HG02571 (cell line): ENCODE data around the gene COL5A3.

Experiments used
- ATAC-seq: cut with Tn5 transposase; IDR thresholded peaks from one replicate; pipeline ENCODE4 v1.9.1; 2021; ENCODE audit warnings: mild to moderate bottlenecking, moderate library complexity; ENCODE audit not compliant: unreplicated experiment

The COL5A3 gene

DNA sequence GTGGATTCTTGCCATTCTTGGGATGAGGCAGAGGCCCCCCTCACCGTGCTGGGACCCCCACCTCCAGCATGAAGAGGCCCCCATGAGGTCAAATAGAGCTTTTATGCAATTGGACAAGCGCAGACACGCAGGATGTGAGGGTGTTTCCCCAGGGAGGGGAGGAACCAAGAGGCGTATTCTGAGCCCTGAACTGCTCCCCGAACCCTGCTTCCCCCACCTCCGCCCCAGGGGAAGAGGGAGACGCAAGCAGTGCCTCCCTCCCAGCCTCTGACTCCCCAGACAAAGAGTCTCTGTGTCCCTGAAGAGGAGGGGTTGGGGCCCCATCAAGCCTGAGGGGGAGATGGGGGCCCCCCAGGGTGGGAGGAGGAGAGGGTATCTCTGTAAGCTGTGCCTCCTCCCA, 1.7 kb upstream of the COL5A3 start:
- ATAC-seq, result no peak

DNA sequence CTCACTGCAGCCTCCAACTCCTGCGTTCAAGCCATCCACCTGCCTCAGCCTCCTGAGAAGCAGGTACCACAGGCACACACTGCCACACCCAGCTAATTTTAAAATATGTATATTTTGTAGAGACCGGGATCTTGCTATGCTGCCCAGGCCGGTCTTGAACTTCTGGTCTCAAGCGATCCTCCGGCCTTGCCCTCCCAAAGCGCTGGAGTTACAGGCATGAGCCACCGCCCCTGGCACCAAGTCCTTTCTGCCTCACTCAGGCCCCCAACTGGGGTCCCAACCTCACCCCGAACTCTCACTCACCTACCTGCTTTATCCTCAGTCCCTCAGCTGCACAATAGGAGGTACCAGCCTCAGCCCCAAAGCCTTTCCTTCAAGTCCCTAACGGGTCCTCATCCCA, 635 bp upstream of the COL5A3 start:
- no peak for ATAC-seq

DNA sequence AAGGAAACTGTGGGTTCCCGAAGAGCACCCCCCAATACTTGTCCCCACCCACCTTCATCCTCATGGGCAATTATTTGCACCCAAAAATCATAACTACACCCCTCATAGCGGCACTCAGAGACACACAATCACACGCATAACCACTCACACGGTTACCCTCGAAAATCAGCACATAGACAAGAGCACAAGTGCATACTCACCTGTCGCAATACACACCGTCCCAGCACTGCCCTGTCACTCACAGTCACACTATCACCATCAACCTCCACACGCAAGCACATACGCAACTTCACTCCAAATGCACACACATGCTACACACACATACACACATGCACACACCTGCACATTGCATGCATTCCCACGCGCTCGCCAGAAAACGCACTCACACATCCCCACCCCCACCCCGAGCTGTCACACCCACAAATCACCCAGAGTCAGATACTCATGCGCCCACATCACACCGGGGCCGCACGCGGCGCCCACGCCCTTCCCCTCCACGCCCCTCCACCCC, 535 bp downstream of the COL5A3 start:
- ATAC-seq, result no peak

DNA sequence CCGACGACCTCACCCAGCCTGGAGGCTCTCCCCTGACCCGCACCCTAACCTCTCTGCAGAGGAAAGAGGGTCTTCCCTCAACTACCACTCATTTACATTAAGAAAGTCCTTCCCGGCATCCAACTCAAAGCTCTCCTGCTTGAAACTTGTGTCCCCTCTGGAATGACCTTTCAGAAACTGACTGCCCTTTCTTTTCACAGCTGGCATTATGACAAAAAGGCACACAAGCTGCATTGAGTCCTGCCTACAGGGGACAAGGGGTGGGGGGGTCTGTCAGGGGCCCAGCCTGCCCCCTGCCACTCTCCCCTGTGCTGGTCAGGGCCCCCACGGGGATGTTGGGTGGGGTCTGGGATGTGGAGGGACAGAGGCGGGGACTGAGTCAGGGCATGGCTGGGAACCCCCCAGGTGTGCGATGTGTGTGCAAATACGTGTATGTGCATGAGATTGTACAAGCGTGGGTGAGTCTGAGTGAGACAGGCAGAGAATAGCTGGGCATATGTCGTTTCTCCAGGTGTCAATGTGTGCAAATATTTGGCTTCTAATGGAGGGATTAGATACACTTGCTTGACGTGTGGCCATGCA, 2.0 kb downstream of the COL5A3 start:
- ATAC-seq, result no peak

DNA sequence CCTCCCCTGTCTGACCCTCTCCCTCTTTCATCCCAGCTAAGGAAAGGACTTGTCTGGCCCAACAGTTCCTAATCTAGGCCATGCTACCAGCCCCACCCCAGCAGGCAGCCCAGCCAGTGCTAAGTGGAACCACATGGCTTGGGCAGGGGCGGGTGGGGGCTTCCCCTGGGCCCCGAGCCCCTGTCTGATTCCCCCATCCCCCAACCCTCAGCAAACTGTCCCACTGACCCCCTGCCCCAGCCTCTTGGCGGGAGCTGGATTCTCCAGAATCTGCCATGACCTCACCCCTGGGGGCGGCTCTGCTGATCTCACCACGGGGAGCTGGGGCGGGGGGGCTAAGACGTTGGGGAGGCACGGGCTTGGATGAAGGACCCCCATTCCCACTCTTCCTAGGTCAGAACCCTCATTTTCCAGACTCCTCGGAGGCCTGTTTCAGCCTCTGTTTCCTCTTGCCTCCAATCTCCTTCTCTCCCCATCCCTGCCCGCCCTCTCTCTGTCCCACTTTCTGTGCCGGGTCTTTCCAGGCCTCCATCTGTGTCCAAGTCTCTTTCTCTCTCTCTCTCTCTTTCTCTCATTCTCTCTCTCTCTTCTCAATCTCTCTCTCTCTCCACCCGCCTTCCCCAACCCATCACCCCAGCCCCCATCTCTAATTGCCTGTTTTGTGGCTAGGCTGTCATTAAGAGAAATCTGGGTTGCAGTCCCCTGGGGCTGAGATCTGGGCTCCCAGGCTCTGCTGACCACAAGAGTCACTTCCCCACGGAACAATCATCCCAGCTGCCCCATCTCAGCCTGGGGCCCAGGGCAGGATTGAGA, 2.7 kb downstream of the COL5A3 start:
- ATAC-seq, result no peak

DNA sequence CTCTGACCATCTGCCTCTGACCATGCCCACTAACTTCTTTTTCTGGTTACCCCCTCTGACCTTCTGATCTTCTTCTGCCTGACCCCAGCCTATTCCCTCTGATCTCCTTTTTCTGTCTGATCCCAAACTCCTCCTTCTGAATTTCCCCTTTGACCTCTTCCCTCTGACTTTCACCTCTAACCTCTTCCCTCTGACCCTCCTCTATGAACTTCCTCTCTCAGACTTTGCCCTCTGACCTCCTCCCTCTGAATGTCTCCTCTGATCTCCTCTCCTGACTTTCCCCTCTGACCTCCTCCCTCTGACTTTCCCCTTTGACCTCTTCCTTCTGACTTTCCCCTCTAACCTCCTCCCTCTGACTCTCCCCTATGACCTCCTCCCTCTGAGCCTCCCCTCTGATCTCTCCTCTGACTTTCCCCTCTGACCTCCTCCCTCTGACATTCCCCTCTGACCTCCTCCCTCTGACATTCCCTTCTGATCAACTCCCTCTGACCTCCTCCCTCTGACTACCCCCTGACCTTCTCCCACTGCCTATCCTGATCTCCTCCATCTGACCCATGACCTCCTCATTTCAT, 3.5 kb downstream of the COL5A3 start:
- no peak for ATAC-seq

DNA sequence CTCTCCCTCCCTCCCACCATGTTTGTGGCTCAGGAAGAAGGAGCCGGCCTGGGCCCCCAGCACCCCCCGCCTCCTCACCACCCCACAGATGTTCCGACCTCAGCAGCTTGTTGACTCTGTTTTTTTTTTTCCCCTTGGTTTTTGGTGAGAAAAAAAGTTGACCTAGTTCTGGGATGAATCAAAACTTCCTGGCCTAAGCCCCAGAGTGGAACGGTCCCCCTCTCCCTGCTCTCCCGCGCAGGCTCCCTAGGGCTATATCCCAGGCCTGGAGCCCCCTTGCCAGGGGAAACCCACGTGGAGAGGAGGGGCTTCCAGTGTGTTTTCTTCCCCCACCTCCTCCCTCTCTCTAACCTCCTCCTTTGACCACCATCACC, 4.0 kb downstream of the COL5A3 start:
- no peak for ATAC-seq

DNA sequence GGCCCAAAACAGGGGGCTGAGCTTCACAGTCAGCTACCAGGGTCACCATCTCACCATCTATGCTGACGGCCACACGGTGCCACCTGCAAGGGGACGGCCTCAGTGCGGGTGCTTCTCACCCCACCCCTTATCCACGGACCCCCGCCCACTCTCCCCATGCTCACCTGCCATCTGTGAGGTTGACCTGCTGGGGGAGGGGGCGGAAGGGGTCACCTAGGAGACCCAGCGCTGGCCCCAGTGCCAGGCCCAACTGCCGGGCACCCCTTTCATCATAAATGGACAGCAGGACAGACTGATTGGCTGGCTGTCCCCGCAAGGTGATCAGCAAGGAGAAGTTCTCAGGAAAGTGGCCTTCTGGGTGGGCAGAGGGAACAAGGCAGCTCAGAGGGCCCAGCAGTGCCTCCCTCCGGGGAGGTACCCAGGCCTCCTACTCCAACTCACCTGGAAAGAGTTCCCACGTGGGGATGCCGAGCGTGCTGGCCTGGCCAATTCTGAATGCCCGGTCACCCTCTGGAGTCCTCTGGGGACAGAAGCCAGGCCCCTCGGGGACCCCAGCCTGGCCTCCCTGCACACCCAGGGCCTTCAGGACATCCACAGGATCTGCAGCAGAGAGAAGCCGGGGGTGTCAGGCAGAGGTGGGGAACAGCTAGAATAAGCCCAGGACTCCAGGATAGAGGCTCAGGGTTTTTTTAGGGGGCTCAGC, 4.5 kb downstream of the COL5A3 start:
- no peak for ATAC-seq

DNA sequence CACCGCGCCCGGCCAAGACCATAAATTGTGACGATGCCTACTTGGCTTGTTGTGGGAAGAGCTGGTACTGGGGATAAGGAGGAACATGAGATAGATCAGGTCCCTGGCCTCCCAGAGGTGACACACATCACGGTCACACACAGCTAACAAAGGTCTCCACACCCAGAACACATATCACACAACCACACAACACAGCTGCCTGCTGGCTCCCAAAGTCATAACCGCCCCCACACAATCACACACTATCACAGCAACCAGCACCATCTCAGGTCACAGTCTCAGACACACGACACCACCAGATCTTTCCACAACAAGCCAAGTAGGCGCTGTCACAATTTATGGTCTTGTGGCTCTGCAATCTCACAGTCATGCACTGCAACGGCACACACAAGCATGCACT, 5.7 kb downstream of the COL5A3 start:
- no peak for ATAC-seq

DNA sequence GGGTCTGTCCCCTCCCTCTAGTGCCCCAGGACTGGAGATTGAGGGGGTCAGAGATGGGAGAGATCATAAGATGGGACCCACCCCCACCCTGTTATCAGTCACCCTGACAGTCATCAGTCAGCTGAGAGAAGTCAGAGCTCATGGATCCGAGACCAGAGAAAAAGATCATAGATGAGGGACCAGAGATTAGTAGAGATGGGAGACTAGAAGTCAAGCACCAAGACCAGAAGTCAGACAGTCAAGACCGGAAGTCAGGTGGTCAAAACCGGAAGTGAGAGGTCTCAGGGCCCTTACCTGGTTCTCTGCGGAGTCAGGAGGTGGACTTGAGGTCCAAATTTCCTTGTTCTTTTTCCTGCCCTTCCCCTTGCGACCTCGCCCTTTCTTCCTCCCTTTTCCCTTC, 7.0 kb downstream of the COL5A3 start:
- ATAC-seq, result no peak

DNA sequence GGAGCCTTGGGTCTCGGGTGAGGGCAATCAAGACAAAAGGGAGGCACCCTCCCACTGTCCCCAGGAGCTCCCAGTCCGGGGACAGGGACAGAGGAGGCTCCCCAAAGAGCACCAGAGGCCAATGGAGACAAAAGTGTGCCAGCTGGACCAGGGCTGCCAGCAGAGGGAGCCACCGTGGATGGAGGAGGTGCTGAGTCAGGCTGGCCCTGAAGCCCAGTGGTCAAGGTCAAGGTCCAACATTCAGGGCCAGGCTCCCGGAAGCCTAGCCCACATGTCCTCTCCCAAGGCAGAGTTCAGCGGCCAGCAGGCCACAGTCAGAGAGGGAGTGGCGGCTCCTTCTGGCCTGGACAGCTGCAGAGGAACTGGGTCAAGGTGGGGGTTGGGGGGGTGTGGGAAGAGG, 8.4 kb downstream of the COL5A3 start:
- ATAC-seq, result no peak

DNA sequence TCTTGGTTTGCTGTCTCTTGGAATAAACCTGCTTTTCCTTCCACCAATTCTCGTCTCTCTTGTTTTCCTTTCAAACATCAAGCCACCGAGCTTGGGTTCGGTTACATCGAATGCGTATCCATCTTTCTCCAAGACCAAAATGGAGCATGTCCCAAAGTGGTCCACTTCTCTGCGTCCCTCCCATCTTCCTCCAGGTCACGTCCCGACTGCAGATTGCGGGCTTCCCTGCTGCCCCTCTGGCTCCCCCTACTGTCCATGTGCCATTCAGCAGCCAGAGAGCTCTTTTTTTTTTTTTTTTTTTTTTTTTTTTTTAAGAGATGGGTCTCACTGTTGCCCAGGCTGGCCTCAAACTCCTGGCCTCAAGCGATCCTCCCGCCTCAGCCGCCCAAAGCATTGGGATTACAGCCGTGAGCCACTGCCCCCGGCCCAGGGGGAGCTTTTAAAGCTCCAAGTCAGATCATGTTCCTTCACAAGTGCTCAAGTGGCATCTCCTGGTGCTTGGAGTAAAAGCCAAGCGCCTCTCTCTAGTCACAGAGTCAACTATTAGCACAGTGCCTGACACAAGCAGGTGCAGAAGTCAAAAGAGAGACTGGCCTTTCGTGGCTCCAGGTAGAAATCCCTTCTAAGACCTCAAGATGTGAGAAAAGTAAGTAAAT, 10.0 kb downstream of the COL5A3 start:
- no peak for ATAC-seq

DNA sequence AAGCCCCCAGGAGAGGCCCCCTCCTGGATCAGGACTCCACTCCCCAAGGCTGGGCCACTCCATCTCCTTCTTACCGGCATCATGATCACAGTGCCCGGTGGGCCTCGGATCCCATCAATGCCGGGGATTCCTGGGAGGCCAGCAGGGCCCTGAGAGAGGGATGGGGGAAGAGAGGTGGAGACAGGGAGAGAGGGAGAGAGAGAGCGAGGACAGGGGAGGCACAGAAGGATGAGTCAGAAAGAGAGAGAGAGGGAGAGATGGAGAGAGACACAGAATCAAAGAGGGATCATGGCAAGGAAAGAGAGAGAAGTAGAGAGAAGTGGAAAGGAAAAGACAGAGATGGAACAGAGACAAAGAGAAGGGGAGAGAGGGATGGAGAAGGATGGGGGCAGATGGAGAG, 13.8 kb downstream of the COL5A3 start:
- ATAC-seq, result no peak

DNA sequence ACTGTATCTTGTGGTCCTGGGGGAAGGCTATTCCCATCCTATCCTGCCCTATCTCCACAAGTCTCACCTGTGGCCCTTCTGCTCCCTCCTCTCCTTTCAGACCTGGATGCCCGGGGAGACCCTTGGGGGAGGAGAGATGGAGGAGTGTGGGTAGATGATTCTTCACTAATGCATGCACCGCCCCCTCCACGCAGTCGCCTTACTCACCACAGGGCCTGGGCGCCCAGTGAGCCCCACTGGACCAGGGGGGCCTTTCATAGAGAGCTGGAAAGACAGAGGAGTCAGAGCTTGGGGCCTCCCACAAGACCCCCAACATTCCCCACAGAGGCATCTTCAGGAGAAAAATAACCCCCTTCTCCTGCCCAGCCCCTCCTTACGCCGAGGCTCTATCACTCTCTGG, 14.3 kb downstream of the COL5A3 start:
- ATAC-seq, result no peak

DNA sequence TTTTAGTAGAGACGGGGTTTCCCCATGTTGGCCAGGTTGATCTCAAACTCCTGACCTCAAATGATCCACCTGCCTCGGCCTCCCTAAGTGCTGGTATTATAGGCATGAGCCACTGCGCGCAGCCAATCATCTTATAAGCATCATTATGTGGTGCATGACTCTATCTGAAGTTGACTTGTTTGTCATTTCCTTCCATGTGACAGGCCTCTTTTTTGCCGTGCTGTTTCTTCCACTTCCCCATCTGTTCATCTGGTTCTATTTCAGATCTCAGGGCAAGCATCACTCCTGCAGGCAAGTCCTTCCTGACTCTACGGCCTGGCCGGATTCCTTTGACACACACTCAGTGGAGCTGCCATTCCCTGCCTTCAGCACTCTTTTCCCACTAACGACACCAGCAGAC, 15.2 kb downstream of the COL5A3 start:
- ATAC-seq, result no peak

DNA sequence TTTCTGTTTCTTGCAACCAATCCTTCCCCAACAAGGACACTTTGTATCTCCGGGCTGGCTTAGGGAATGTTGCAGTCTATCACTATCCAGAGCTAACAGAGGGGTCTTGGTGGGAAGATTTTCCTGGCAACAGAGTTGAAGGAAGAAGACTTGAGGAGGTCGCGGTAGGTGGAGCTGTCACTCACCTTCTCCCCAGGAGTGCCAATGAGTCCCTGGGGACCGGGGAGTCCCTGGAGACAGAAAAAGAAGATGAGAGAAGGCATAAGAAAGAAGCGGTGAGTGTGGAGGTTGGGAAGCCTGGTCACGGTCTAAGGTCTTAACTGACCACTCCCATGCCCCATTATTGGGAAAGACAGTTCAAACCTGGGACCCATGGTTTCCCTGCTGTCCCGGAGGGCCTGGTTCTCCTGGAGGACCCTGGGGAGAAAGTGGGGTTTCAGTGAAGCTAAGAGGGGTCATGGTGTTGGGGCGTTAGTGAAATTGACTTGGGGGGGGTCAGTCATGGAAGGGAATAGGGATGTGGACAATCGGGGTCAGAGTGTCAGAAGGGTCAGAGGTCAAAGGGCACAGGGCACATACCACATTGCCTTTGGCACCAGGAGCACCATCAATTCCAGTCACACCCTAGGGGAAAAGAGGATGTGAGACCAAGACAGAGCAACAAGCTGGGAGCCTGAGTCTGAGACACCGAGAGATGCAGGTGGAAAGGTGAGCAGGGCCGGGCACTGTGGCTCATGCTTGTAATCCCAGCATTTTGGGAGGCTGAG, 18.7 kb downstream of the COL5A3 start:
- no peak for ATAC-seq

DNA sequence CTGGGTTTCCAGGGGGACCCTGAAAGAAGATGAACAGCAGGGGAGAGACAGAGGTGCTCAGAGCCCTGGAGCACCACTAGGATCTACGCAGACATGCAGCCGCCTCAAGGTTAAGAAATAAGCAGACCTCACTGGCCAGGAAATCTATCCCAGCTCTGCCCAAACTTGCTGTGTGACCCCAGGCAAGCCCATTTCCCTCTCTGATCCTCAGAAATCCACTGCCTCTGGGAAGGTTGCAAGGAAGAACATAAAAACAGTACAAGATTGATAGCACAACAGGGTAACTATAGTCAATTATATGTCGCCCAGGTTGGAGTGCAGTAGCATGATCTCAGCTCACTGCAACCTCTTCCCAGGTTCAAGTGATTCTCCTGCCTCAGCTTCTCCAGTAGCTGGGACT, 20.8 kb downstream of the COL5A3 start:
- no peak for ATAC-seq

DNA sequence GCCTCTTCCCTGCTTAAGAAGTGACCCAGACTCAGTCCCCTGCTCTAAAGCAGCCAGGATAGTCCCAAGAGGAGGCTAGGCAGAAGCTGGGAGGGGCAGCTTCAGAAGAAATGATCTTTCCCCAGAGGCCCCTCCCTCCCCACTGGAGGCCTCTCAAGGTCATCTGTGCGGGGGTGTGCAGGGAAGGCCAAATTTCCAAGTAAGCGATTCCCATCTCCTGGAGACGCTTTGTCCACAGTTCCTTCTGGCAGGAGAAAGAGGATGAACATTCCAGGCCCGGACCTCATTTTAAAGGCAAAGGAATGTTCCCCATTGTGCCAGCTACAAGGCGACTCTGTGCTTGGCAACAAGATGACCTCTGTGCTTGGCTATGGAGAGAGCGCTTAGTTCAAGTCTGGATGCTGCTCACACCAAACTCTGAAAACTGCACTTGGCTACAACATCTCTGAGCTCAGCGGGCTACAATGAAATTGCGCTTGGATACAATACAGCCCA, 23.5 kb downstream of the COL5A3 start:
- ATAC-seq, result no peak

DNA sequence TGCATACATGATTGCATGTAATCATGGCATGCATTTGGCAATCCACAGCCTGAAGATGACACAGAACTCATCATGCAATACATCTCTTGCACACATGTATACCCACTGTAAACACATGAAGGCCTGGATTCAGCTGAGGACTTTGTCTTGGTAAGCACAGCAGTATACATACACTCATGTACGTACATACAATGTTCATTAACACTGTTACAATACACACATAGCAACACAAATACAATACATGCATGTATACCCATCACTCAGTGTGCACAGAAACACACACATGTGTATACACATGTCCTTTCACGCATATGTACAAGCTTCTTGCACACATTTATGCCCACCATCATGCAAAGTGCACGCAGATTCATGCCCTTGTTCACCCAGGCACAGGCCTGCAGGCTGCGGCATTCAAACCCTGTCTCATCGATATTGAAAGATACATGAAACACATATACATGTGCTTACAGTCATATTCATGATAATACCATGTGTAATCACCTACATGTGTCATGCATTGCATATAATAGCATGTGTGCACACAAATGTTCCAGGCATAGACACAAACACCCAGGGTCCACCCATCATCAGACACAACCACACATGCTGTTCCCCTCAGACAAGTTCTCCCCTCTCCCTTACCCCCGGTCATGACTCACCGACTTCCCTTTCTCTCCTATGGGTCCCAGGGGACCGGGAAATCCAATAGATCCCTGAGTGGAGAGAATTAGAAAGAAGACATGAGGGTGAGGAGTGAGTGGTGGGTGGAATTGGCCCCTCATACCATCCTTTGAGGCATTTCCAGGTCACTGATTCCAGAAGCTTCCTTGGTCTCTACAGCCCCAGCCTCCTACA, 28.7 kb downstream of the COL5A3 start:
- no peak for ATAC-seq
